Left ventricle myocardium inferior (tissue), 1 donor: ENCODE measurements around the gene KLHL29. TPM values are rescaled to one million over a fixed set of nuclear protein-coding genes. Genes with fewer than 3 reads are reported as not detected.

Experiments used
- DNase-seq: peaks from one replicate; pipeline ENCODE4 v3.0.0-alpha.2; 2020
- H3K27ac ChIP-seq: fragments of 200-600 bp; replicated peaks from 2 replicates; pipeline ENCODE4 v1.8.0; 2021
- H3K27me3 ChIP-seq: fragments of 200-600 bp; 2 replicates; pipeline ENCODE4 v1.8.0; 2021; ENCODE audit warnings: low read depth
- H3K36me3 ChIP-seq: fragments of 200-600 bp; 2 replicates; pipeline ENCODE4 v1.8.0; 2021
- H3K4me1 ChIP-seq: fragments of 200-600 bp; 2 replicates; pipeline ENCODE4 v1.8.0; 2021
- H3K4me3 ChIP-seq: fragments of 200-600 bp; 2 replicates; pipeline ENCODE4 v1.8.0; 2021; ENCODE audit warnings: mild to moderate bottlenecking, moderate library complexity
- H3K9me3 ChIP-seq: fragments of 200-600 bp; replicated peaks from 2 replicates; pipeline ENCODE4 v1.8.0; 2021
- intact Hi-C: fragments of 100-400 bp; cut with micrococcal nuclease; formaldehyde crosslinking; loops from one replicate; pipeline ENCODE4 v1.11.0; 2022
- total RNA-seq: library from RNA; stranded (reverse); fragmentation: NEBNext Ultra II Directional; extraction: Animal tissue kit (Norgen Biotek cat#: 25700); gene quantifications from one replicate; pipeline ENCODE4 v1.2.1, GENCODE V29; 2021
- TF ChIP-seq, protein P1 (sequence below): fragments of 200-600 bp; IDR thresholded peaks from 2 replicates; pipeline ENCODE4 v1.8.0; 2021; ENCODE audit warnings: antibody characterized with exemption, mild to moderate bottlenecking, borderline replicate concordance
- donor health status: DM: no; HTN: yes; CAD: no; lungs with severe emphysema.

Gene KLHL29
- total RNA-seq, 1 donor from 2014 or later: 1.1 TPM

DNA sequence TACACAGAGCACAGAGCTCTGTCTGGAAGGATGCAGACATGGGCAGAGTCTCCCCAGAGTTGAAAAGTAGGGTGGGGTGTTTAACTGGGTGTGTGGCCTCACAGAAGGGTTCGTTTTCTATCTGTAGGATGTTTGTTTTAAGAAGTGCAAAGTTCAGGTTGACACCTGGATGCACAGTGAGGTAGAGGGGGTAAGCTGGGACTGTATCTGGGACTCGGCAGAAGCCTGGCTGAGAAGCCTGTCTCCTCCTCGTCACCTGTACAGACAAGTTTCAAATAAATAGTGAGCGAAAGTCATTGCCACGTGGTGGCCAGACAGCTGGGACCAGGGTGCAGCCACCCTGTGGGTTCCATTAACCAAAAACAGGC is 145.9 kb downstream of the KLHL29 start:
- intact Hi-C loops: no loop called here
- no peaks in the 10 kb centered on the region for H3K4me1 ChIP-seq
- H3K27me3 ChIP-seq: peaks cover 29% of the 10 kb centered on the region
- H3K27ac ChIP-seq: no peak overlapping the region
- no peaks in the 10 kb centered on the region for H3K36me3 ChIP-seq
- no peak overlapping the region for H3K4me3 ChIP-seq
- H3K9me3 ChIP-seq: no peaks in the 10 kb centered on the region
- no peak for DNase-seq
- TF ChIP-seq, protein P1, sequence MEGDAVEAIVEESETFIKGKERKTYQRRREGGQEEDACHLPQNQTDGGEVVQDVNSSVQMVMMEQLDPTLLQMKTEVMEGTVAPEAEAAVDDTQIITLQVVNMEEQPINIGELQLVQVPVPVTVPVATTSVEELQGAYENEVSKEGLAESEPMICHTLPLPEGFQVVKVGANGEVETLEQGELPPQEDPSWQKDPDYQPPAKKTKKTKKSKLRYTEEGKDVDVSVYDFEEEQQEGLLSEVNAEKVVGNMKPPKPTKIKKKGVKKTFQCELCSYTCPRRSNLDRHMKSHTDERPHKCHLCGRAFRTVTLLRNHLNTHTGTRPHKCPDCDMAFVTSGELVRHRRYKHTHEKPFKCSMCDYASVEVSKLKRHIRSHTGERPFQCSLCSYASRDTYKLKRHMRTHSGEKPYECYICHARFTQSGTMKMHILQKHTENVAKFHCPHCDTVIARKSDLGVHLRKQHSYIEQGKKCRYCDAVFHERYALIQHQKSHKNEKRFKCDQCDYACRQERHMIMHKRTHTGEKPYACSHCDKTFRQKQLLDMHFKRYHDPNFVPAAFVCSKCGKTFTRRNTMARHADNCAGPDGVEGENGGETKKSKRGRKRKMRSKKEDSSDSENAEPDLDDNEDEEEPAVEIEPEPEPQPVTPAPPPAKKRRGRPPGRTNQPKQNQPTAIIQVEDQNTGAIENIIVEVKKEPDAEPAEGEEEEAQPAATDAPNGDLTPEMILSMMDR: no peak

DNA sequence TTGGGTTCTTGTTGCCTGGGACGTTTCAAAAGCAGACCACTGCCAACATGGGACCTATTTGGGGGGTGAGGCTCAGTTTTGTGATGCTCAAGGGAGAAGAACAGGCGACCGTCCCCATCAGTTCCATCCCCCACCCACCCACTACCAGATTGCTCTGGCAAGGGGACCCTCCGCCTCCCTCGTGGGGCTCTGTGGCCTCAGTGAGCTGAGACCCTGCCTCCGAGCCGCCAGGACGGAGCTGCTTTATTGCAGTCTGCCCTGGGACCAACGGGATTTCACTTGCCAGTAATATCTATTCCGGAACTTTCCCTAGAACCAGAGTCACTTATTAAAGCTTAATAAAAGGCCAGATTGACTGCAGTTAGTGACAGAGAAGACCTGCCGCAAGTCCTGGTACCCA is 146.3 kb downstream of the KLHL29 start:
- TF ChIP-seq, protein P1: no peak
- H3K27ac ChIP-seq: no peak overlapping the region
- no peaks in the 10 kb centered on the region for H3K36me3 ChIP-seq
- H3K4me3 ChIP-seq: no peak overlapping the region
- H3K27me3 ChIP-seq: peaks cover 27% of the 10 kb centered on the region
- intact Hi-C loops: no loop called here
- no peak for DNase-seq
- H3K9me3 ChIP-seq: no peaks in the 10 kb centered on the region
- H3K4me1 ChIP-seq: no peaks in the 10 kb centered on the region

DNA sequence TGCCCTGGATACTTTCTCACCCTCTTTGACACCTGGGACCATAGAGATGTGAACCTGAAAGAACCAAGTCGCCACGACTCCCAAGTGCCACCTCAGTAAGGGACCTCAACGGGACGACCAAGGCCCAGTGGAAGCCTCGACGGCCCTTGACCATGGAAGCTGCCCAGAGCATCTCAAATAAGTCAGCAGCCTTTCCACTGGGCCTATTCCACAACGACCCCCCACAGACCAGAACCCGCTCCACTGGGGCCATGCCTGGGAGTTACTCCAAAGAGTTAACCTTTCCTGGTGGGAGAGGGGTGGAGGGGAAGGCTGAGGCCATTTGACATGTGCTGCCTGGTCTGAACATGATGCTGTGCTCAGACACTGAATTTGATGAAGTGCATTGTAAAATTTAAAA is 146.9 kb downstream of the KLHL29 start:
- Histone ChIP-seq H3K9me3 (no peaks in the 10 kb centered on the region), H3K36me3 (no peaks in the 10 kb centered on the region), H3K4me3 (no peak overlapping the region), H3K27ac (no peak overlapping the region), H3K4me1 (no peaks in the 10 kb centered on the region), H3K27me3 (peaks cover 22% of the 10 kb centered on the region)
- intact Hi-C loops: no loop called here
- DNase-seq: no peak
- TF ChIP-seq, protein P1: no peak

- Histone ChIP-seq H3K4me3 (no peak overlapping the region), H3K9me3 (no peaks in the 10 kb centered on the region), H3K4me1 (no peaks in the 10 kb centered on the region), H3K27ac (no peak overlapping the region), H3K27me3 (peaks cover 16% of the 10 kb centered on the region), H3K36me3 (no peaks in the 10 kb centered on the region)
- DNase-seq: no peak
- TF ChIP-seq, protein P1: no peak
- intact Hi-C loops: no loop called here
These were observed 147.7 kb downstream of the KLHL29 start for GRCh38 chr2:23532391-23533337.

DNA sequence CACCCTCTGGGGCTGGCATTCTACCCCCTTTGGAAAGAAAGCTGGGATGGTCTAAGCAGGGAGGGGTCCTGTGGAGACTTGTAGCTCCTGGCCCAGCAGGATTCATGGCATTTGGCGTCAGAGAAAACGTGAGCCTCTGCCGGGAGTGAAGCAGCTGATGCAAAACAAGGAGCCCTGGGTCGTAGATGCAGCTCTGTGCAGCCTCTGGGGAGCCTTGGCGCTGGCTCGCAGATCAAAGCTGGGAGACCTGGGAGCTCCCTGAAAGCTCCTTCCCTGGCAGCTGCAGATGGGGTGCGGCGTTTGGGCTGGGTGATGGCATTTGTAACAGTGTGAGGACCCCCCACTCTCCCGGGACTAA is 148.3 kb downstream of the KLHL29 start:
- H3K36me3 ChIP-seq: no peaks in the 10 kb centered on the region
- DNase-seq: no peak
- H3K4me3 ChIP-seq: no peak overlapping the region
- no peaks in the 10 kb centered on the region for H3K4me1 ChIP-seq
- peaks cover 9% of the 10 kb centered on the region for H3K27me3 ChIP-seq
- TF ChIP-seq, protein P1: no peak
- H3K27ac ChIP-seq: no peak overlapping the region
- intact Hi-C loops: no loop called here
- no peaks in the 10 kb centered on the region for H3K9me3 ChIP-seq
